Measurements from ENCODE around the gene TRABD2A.

The TRABD2A gene

DNA sequence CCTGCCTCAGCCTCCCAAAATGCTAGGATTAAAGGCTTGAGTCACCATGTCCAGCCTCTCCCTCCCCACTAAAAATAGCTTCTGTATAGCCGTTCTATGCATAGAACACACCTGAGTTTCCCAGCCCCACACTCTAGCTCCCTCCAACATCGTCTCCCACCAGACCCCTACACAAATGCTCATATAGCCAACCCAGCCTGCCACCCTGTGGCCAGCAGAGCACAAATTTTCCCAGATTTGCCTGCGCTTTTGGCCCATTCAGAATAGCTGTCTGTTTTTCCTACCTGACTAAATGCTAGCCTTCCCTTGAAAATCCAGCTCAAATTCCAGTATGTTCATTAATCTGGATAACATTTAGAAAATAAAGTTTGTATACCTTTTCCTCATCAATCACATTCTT, 22.8 kb downstream of the TRABD2A start:
- Histone ChIP-seq H3K4me1 (ENCODE audit: control insufficient read depth in 1 of 2, insufficient read depth in 2 of 2, low read length in 2 of 2) (no peaks in the 10 kb centered on the region), H3K27ac (ENCODE audit: low read length) (no peak overlapping the region), H3K36me3 (ENCODE audit: control insufficient read depth in 1 of 2, insufficient read depth in 2 of 2, low read length in 2 of 2) (no peaks in the 10 kb centered on the region), H3K9me3 (ENCODE audit: control insufficient read depth in 1 of 2, low read length in 2 of 2) (no peaks in the 10 kb centered on the region), H3K4me3 (ENCODE audit: low read depth in 1 of 2, low read length in 2 of 2) (no peak overlapping the region), H3K27me3 (ENCODE audit: low read depth, low read length) (no peaks in the 10 kb centered on the region)

DNA sequence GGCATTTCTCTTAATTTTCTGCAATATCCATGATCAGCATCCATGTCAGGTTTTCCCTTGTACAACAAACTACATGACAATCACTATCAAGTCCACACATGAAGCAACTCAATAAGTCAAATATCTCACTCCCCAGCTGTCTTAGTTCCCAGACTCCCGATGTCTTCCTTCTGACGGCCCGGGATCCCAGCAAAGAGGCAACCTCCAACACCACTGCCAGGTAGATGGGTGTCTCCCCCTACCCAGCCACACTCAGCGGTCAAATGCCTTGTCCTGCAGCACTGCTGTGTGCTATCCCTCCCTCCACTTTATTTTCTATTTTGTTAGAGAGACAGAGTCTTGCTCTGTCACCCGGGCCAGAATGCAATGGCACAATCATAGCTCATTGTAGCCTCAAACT, 23.3 kb downstream of the TRABD2A start:
- Histone ChIP-seq H3K27ac (ENCODE audit: low read length) (no peak overlapping the region), H3K36me3 (ENCODE audit: control insufficient read depth in 1 of 2, insufficient read depth in 2 of 2, low read length in 2 of 2) (no peaks in the 10 kb centered on the region), H3K27me3 (ENCODE audit: low read depth, low read length) (no peaks in the 10 kb centered on the region), H3K9me3 (ENCODE audit: control insufficient read depth in 1 of 2, low read length in 2 of 2) (no peaks in the 10 kb centered on the region), H3K4me1 (ENCODE audit: control insufficient read depth in 1 of 2, insufficient read depth in 2 of 2, low read length in 2 of 2) (no peaks in the 10 kb centered on the region), H3K4me3 (ENCODE audit: low read depth in 1 of 2, low read length in 2 of 2) (no peak overlapping the region)

DNA sequence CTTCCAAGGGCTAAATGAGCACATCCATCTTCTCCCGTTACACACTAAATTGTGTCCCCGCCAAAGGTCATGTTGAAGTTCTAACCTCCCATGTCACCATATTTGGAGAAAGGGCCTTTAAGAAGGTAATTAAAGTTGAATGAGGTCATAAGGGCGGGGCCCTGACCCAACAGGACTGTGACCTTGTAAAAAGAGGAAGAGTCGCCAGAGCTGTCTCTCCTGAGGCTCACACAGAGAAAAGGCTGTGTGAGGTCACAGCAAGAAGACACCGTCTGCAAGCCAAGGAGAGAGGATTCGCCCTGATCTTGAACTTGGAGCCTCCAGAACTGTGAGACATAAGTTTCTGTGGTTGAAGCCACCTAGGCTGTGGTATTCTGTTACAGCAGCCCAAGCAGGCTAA, 24.1 kb downstream of the TRABD2A start:
- Histone ChIP-seq H3K36me3 (ENCODE audit: control insufficient read depth in 1 of 2, insufficient read depth in 2 of 2, low read length in 2 of 2) (no peaks in the 10 kb centered on the region), H3K27ac (ENCODE audit: low read length) (no peak overlapping the region), H3K27me3 (ENCODE audit: low read depth, low read length) (no peaks in the 10 kb centered on the region), H3K4me1 (ENCODE audit: control insufficient read depth in 1 of 2, insufficient read depth in 2 of 2, low read length in 2 of 2) (no peaks in the 10 kb centered on the region), H3K4me3 (ENCODE audit: low read depth in 1 of 2, low read length in 2 of 2) (no peak overlapping the region), H3K9me3 (ENCODE audit: control insufficient read depth in 1 of 2, low read length in 2 of 2) (peaks cover 0 to 2% of the 10 kb centered on the region in 2 donors)

DNA sequence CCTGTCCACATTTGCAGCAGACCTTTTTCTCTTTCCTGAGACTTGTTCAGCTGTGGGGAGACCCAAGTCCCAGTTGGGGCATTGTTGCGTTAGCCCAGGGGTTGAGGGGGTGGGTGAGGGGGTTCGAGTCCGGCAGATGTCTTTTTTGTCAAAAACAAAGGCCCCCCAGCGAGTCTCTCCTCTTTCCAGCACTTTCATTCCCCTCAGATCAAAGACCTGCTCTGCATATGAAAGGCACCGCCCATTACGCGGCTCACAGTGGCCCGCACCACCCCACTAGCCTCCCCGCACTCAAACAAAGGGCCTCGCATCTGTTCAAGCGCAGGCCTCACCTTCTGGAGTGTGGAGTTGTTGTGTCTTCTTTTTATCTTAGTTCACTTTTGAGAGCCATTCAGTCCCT, 25.2 kb downstream of the TRABD2A start:
- Histone ChIP-seq H3K27me3 (ENCODE audit: low read depth, low read length) (no peaks in the 10 kb centered on the region), H3K9me3 (ENCODE audit: control insufficient read depth in 1 of 2, low read length in 2 of 2) (peaks cover 0 to 2% of the 10 kb centered on the region in 2 donors), H3K4me3 (ENCODE audit: low read depth in 1 of 2, low read length in 2 of 2) (no peak overlapping the region), H3K27ac (ENCODE audit: low read length) (no peak overlapping the region), H3K36me3 (ENCODE audit: control insufficient read depth in 1 of 2, insufficient read depth in 2 of 2, low read length in 2 of 2) (no peaks in the 10 kb centered on the region), H3K4me1 (ENCODE audit: control insufficient read depth in 1 of 2, insufficient read depth in 2 of 2, low read length in 2 of 2) (no peaks in the 10 kb centered on the region)

DNA sequence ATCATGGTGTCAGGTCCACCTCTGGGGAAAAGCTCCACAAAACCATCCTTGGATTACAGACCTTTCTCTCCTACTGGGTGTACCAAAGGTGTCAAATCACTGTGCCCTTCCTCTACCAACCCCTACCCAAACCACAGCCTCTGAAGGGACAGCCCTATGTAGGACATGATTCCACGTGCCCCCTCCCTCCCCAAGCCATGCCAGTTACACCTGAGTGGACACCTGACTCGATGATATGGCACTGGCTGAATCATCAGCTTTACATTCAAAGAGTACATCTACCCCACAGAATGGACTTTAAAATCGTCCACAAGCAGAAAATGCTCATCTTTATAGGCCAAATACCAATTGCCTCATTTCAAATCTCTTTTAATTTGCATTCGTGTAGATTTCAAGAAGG, 26.0 kb downstream of the TRABD2A start:
- no peaks in the 10 kb centered on the region for H3K36me3 ChIP-seq (ENCODE audit: control insufficient read depth in 1 of 2, insufficient read depth in 2 of 2, low read length in 2 of 2)
- no peaks in the 10 kb centered on the region for H3K4me1 ChIP-seq (ENCODE audit: control insufficient read depth in 1 of 2, insufficient read depth in 2 of 2, low read length in 2 of 2)
- H3K4me3 ChIP-seq (ENCODE audit: low read depth in 1 of 2, low read length in 2 of 2), result no peak overlapping the region
- peaks cover 0 to 2% of the 10 kb centered on the region in 2 donors for H3K9me3 ChIP-seq (ENCODE audit: control insufficient read depth in 1 of 2, low read length in 2 of 2)
- no peaks in the 10 kb centered on the region for H3K27me3 ChIP-seq (ENCODE audit: low read depth, low read length)
- H3K27ac ChIP-seq (ENCODE audit: low read length), result no peak overlapping the region

DNA sequence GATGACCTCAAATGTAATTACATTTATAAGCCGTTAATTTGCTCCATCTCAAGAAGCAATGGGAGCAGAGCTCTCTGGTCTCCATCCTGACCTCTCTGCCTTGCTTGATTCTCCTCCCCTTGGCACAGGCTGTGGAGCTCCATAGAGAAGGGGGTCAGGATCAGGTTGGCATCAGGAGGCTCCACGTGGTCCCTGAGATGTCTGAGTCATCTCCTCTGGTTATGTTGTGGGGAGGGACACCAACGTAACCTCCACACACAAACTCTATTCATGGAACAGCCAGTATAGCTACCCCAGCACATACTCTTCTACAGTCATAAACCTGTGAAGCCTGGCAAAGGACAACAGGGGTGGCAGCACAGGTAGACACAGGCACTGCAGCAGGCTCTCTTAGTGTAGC, 29.0 kb downstream of the TRABD2A start:
- Histone ChIP-seq H3K36me3 (ENCODE audit: control insufficient read depth in 1 of 2, insufficient read depth in 2 of 2, low read length in 2 of 2) (no peaks in the 10 kb centered on the region), H3K4me1 (ENCODE audit: control insufficient read depth in 1 of 2, insufficient read depth in 2 of 2, low read length in 2 of 2) (no peaks in the 10 kb centered on the region), H3K9me3 (ENCODE audit: control insufficient read depth in 1 of 2, low read length in 2 of 2) (peaks cover 0 to 2% of the 10 kb centered on the region in 2 donors), H3K4me3 (ENCODE audit: low read depth in 1 of 2, low read length in 2 of 2) (no peak overlapping the region), H3K27me3 (ENCODE audit: low read depth, low read length) (no peaks in the 10 kb centered on the region), H3K27ac (ENCODE audit: low read length) (no peak overlapping the region)

DNA sequence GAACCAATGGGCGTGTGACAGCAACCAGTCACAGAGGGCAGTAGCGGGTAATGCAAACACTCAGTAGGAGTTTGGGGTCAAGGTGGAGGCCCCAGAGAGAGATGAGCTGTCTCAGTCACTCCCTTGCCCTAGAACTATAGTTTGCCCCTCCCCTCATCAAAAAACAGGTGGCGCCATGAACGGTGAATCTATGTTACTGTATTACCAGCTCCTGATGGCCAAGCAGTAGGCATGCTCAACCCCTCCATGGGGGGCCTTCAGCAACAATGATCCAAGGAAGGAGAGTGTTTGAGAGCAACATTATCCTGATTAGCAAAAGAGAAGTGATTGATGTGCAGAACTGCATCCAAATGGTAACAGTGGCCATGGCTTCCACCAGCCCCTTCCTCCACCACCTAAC, 30.4 kb downstream of the TRABD2A start:
- Histone ChIP-seq H3K9me3 (ENCODE audit: control insufficient read depth in 1 of 2, low read length in 2 of 2) (peaks cover 0 to 2% of the 10 kb centered on the region in 2 donors), H3K36me3 (ENCODE audit: control insufficient read depth in 1 of 2, insufficient read depth in 2 of 2, low read length in 2 of 2) (no peaks in the 10 kb centered on the region), H3K4me1 (ENCODE audit: control insufficient read depth in 1 of 2, insufficient read depth in 2 of 2, low read length in 2 of 2) (no peaks in the 10 kb centered on the region), H3K4me3 (ENCODE audit: low read depth in 1 of 2, low read length in 2 of 2) (no peak overlapping the region), H3K27me3 (ENCODE audit: low read depth, low read length) (no peaks in the 10 kb centered on the region), H3K27ac (ENCODE audit: low read length) (no peak overlapping the region)

DNA sequence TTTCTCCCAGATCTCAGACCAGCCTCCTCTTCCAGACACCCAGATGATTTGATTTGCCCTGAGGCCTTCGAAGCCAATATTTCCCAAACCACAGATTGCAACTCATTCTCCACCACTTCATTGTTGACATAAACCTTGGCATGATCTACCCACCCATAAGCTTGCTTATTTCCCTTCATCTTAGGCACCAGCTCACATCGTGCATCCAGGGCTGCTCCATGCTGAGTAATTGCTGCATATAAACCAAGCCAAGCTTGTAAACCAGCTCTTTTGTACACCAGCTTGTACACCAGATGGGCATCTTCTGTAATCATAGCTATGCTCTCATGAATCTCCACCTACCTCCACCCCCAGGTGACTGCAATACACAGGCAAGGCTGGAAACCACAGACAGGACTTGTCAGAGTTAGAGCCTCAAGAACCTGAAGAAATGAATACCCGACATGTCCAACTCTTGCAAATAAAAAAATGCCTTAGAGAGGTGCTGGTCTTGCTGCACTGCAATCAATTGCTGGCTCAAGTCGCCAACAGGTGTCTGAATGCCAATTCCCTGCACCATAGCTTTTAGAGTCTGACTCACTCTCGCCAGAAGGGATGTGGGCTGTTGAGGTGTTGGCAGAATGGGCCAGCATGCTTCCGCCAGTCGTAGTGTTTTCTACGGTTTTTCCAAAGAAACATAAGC, 31.5 kb downstream of the TRABD2A start:
- no peaks in the 10 kb centered on the region for H3K36me3 ChIP-seq (ENCODE audit: control insufficient read depth in 1 of 2, insufficient read depth in 2 of 2, low read length in 2 of 2)
- H3K27ac ChIP-seq (ENCODE audit: low read length), result no peak overlapping the region
- H3K27me3 ChIP-seq (ENCODE audit: low read depth, low read length), result no peaks in the 10 kb centered on the region
- peaks cover 0 to 2% of the 10 kb centered on the region in 2 donors for H3K9me3 ChIP-seq (ENCODE audit: control insufficient read depth in 1 of 2, low read length in 2 of 2)
- no peak overlapping the region for H3K4me3 ChIP-seq (ENCODE audit: low read depth in 1 of 2, low read length in 2 of 2)
- no peaks in the 10 kb centered on the region for H3K4me1 ChIP-seq (ENCODE audit: control insufficient read depth in 1 of 2, insufficient read depth in 2 of 2, low read length in 2 of 2)

DNA sequence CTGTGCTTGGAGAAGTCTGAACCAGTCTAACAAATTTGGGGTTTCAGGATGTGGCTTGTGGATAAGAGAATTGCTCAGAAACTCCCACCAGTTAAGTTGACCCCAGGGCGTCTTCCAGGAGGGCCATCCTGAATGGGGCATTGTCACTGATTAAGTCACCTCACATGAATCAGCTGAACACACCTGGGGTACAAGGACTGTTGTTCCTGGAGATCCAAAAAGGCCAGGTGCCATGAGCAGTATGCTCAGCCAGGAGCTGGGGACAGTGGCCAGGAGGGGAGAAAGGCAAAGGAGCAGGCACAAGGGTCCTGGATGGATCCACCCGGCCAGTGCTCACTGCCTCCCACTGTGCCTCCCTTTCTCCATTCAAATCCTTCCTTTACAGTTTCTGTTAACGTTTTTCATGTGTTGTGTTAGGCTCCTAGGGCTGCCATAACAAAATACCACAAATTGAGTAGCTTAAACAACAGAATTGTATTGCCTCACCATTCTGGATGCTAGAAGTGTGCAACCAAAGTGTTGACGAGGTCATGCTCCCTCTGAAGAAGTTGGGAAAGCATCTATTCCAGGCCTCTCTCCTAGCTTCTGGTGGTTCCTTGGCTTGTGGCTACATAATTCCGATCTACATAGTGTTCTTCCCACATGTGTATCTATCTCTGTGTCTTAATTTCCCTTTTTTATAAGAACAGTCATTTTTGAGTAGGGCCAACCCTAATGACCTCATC, 33.4 kb downstream of the TRABD2A start:
- no peak overlapping the region for H3K4me3 ChIP-seq (ENCODE audit: low read depth in 1 of 2, low read length in 2 of 2)
- H3K9me3 ChIP-seq (ENCODE audit: control insufficient read depth in 1 of 2, low read length in 2 of 2), result peaks cover 0 to 2% of the 10 kb centered on the region in 2 donors
- no peak overlapping the region for H3K27ac ChIP-seq (ENCODE audit: low read length)
- no peaks in the 10 kb centered on the region for H3K27me3 ChIP-seq (ENCODE audit: low read depth, low read length)
- no peaks in the 10 kb centered on the region for H3K4me1 ChIP-seq (ENCODE audit: control insufficient read depth in 1 of 2, insufficient read depth in 2 of 2, low read length in 2 of 2)
- H3K36me3 ChIP-seq (ENCODE audit: control insufficient read depth in 1 of 2, insufficient read depth in 2 of 2, low read length in 2 of 2), result no peaks in the 10 kb centered on the region

DNA sequence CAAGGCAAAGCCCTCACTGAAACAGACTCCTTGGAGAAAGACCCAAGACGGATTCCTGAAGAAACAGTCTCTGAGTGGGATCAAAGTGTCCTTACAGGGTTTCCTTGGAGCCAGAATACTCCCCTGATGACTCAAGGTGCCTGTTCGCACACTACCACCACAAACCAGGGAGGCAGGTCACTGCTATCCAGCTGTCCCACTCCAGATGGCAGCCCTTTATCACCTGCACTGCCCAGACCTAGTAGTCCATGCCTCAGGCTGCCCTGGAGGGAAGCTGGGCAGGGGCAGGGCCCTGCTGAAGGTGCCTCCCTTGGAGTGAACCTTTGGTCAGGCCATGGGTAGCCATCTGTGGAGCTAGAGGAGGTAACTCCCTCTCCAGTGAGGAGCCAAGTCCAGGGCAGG, 34.1 kb downstream of the TRABD2A start:
- Histone ChIP-seq H3K27ac (ENCODE audit: low read length) (peak overlapping the region; percentile 61), H3K4me1 (ENCODE audit: control insufficient read depth in 1 of 2, insufficient read depth in 2 of 2, low read length in 2 of 2) (no peaks in the 10 kb centered on the region), H3K36me3 (ENCODE audit: control insufficient read depth in 1 of 2, insufficient read depth in 2 of 2, low read length in 2 of 2) (no peaks in the 10 kb centered on the region), H3K9me3 (ENCODE audit: control insufficient read depth in 1 of 2, low read length in 2 of 2) (no peaks in the 10 kb centered on the region), H3K27me3 (ENCODE audit: low read depth, low read length) (no peaks in the 10 kb centered on the region), H3K4me3 (ENCODE audit: low read depth in 1 of 2, low read length in 2 of 2) (no peak overlapping the region)

DNA sequence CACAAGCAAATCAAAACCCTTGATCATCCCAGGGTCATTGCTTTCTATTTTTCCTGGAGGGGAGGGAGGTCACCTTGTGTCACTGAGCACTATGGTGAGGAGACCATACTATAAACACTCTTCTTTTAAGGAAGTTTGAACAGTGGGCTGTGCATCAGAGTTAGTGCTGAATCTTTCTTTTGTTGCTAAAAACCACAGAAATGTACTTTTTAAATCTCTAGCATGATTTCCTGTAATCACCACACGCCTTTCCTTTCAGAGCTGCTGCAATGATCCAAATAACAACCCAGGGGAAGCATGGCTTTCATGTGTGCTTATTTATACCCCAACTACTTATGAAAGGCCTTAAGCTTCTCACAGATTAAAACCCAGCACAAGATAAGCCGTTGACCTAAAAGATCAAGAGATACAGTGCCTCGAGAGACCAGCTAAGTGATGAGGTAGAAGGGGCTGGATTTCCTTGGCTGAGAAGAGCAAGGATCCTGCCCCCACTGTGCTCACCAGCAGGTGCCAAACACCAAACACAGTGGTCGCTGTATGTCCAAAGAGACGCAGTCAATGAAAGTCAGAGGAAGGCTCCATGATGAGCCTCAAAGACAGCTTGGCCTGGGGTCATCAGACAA, 34.7 kb downstream of the TRABD2A start:
- no peak overlapping the region for H3K4me3 ChIP-seq (ENCODE audit: low read depth in 1 of 2, low read length in 2 of 2)
- no peaks in the 10 kb centered on the region for H3K36me3 ChIP-seq (ENCODE audit: control insufficient read depth in 1 of 2, insufficient read depth in 2 of 2, low read length in 2 of 2)
- H3K4me1 ChIP-seq (ENCODE audit: control insufficient read depth in 1 of 2, insufficient read depth in 2 of 2, low read length in 2 of 2), result no peaks in the 10 kb centered on the region
- no peaks in the 10 kb centered on the region for H3K9me3 ChIP-seq (ENCODE audit: control insufficient read depth in 1 of 2, low read length in 2 of 2)
- H3K27me3 ChIP-seq (ENCODE audit: low read depth, low read length), result no peaks in the 10 kb centered on the region
- peak overlapping the region; percentile 61 for H3K27ac ChIP-seq (ENCODE audit: low read length)
